ENCODE data around the gene OSBPL10.
A peak's percentile ranks its signal among the peaks of the same experiment; 100 is the strongest.

The OSBPL10 gene

DNA sequence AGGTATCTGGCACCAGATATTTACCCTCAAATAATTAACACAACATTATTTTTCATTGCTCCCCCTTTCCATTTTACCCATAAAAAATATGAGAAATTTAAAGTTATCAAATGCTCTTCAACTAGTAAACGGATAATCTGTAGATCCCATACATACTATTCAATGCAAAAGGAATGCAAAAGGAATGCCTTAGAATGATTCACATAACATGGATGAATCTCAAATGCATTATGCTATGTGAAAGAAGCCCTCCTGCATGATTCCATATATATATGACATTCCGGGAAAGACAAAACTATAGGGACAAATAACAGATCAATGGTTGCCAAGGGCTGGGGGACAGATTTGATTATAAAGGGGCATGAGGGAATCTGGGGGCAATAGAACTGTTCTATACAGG is 252.7 kb downstream of the OSBPL10 start:
- WGBS (ENCODE audit: extremely low coverage, insufficient coverage, insufficient read length): no CpG with 5 or more reads among the region's 2 CpGs
- no peak overlapping the region for H3K14ac ChIP-seq (ENCODE audit: low read length)
- no peaks in the 10 kb centered on the region for H3K9me3 ChIP-seq (ENCODE audit: insufficient read depth, low read depth, low read length)

GRCh38 chr3:31725976-31726375 is 255.1 kb downstream of the OSBPL10 start:
- Histone ChIP-seq H3K4me2 (ENCODE audit: low read length) (no peak overlapping the region), H4K12ac (ENCODE audit: low read depth, low read length) (no peak overlapping the region), H4K8ac (ENCODE audit: low read depth, low read length) (no peak overlapping the region), H3K18ac (ENCODE audit: low read length) (no peak overlapping the region), H3K79me1 (ENCODE audit: low read length) (peaks cover 2% of the 10 kb centered on the region), H3K9me3 (ENCODE audit: insufficient read depth, low read depth, low read length) (no peaks in the 10 kb centered on the region), H2BK5ac (ENCODE audit: low read depth, low read length, poor library complexity) (no peak overlapping the region), H3K4ac (ENCODE audit: low read depth, low read length) (no peak overlapping the region), H3K79me2 (ENCODE audit: control insufficient read depth, insufficient read depth, low read length, poor library complexity) (no peaks in the 10 kb centered on the region), H3K14ac (ENCODE audit: low read length) (no peak overlapping the region), H4K91ac (ENCODE audit: low read depth, low read length) (no peak overlapping the region), H3K4me1 (ENCODE audit: control insufficient read depth in 1 of 2, insufficient read depth in 2 of 2, low read length in 2 of 2) (peaks cover 0 to 2% of the 10 kb centered on the region in 2 experiments), H3K36me3 (ENCODE audit: control insufficient read depth in 1 of 2, insufficient read depth in 2 of 2, low read length in 2 of 2) (no peaks in the 10 kb centered on the region), H3K27me3 (ENCODE audit: insufficient read depth, low read length) (no peaks in the 10 kb centered on the region), H3K23ac (ENCODE audit: low read length) (no peak overlapping the region), H2BK120ac (ENCODE audit: insufficient read depth, low read length, poor library complexity) (no peak overlapping the region), H2AFZ (ENCODE audit: insufficient read depth, low read length, poor library complexity) (no peak overlapping the region), H3K27ac (ENCODE audit: low read depth, low read length) (no peak overlapping the region), H3K4me3 (ENCODE audit: low read depth, low read length) (no peak overlapping the region), H3K9ac (ENCODE audit: low read length) (no peak overlapping the region), H2AK5ac (ENCODE audit: low read length) (no peak overlapping the region), H2BK12ac (ENCODE audit: low read length) (no peak overlapping the region)
- peak; percentile 73 to 74 for DNase-seq
- WGBS (ENCODE audit: extremely low coverage, insufficient coverage, insufficient read length): no CpG with 5 or more reads among the region's 4 CpGs

More for the DNA sequence above, 252.7 kb downstream of the OSBPL10 start:
- H3K36me3 ChIP-seq (ENCODE audit: control insufficient read depth in 1 of 2, insufficient read depth in 2 of 2, low read length in 2 of 2): peaks cover 0 to 3% of the 10 kb centered on the region in 2 experiments
- H3K27me3 ChIP-seq (ENCODE audit: insufficient read depth, low read length): no peaks in the 10 kb centered on the region
- H4K91ac ChIP-seq (ENCODE audit: low read depth, low read length): no peak overlapping the region
- H3K18ac ChIP-seq (ENCODE audit: low read length): no peak overlapping the region
- H3K79me1 ChIP-seq (ENCODE audit: low read length): peaks cover 2% of the 10 kb centered on the region
- no peaks in the 10 kb centered on the region for H3K79me2 ChIP-seq (ENCODE audit: control insufficient read depth, insufficient read depth, low read length, poor library complexity)
- H3K4me2 ChIP-seq (ENCODE audit: low read length): no peak overlapping the region
- peak in 1 of 2 donors; percentile 37 for DNase-seq
- no peak overlapping the region for H3K23ac ChIP-seq (ENCODE audit: low read length)
- H3K9ac ChIP-seq (ENCODE audit: low read length): no peak overlapping the region
- no peak overlapping the region for H2BK5ac ChIP-seq (ENCODE audit: low read depth, low read length, poor library complexity)
- no peak overlapping the region for H2AFZ ChIP-seq (ENCODE audit: insufficient read depth, low read length, poor library complexity)
- H4K12ac ChIP-seq (ENCODE audit: low read depth, low read length): no peak overlapping the region
- no peak overlapping the region for H3K27ac ChIP-seq (ENCODE audit: low read depth, low read length)
- peaks cover 0 to 2% of the 10 kb centered on the region in 2 experiments for H3K4me1 ChIP-seq (ENCODE audit: control insufficient read depth in 1 of 2, insufficient read depth in 2 of 2, low read length in 2 of 2)
- H3K4ac ChIP-seq (ENCODE audit: low read depth, low read length): no peak overlapping the region
- no peak overlapping the region for H2AK5ac ChIP-seq (ENCODE audit: low read length)
- no peak overlapping the region for H3K4me3 ChIP-seq (ENCODE audit: low read depth, low read length)
- no peak overlapping the region for H2BK12ac ChIP-seq (ENCODE audit: low read length)
- no peak overlapping the region for H2BK120ac ChIP-seq (ENCODE audit: insufficient read depth, low read length, poor library complexity)
- no peak overlapping the region for H4K8ac ChIP-seq (ENCODE audit: low read depth, low read length)

GRCh38 chr3:31725568-31725967 is 255.5 kb downstream of the OSBPL10 start:
- peaks cover 0 to 2% of the 10 kb centered on the region in 2 experiments for H3K4me1 ChIP-seq (ENCODE audit: control insufficient read depth in 1 of 2, insufficient read depth in 2 of 2, low read length in 2 of 2)
- H3K27ac ChIP-seq (ENCODE audit: low read depth, low read length): no peak overlapping the region
- no peak overlapping the region for H3K9ac ChIP-seq (ENCODE audit: low read length)
- H3K23ac ChIP-seq (ENCODE audit: low read length): no peak overlapping the region
- H2BK12ac ChIP-seq (ENCODE audit: low read length): no peak overlapping the region
- no peaks in the 10 kb centered on the region for H3K9me3 ChIP-seq (ENCODE audit: insufficient read depth, low read depth, low read length)
- H3K27me3 ChIP-seq (ENCODE audit: insufficient read depth, low read length): no peaks in the 10 kb centered on the region
- H3K4me3 ChIP-seq (ENCODE audit: low read depth, low read length): no peak overlapping the region
- no peak overlapping the region for H3K4me2 ChIP-seq (ENCODE audit: low read length)
- H2AFZ ChIP-seq (ENCODE audit: insufficient read depth, low read length, poor library complexity): no peak overlapping the region
- no peak overlapping the region for H2AK5ac ChIP-seq (ENCODE audit: low read length)
- no peak overlapping the region for H3K18ac ChIP-seq (ENCODE audit: low read length)
- no peak overlapping the region for H4K91ac ChIP-seq (ENCODE audit: low read depth, low read length)
- H2BK120ac ChIP-seq (ENCODE audit: insufficient read depth, low read length, poor library complexity): no peak overlapping the region
- H4K12ac ChIP-seq (ENCODE audit: low read depth, low read length): no peak overlapping the region
- no peak overlapping the region for H3K14ac ChIP-seq (ENCODE audit: low read length)
- no peaks in the 10 kb centered on the region for H3K79me2 ChIP-seq (ENCODE audit: control insufficient read depth, insufficient read depth, low read length, poor library complexity)
- no peaks in the 10 kb centered on the region for H3K36me3 ChIP-seq (ENCODE audit: control insufficient read depth in 1 of 2, insufficient read depth in 2 of 2, low read length in 2 of 2)
- no CpG with 5 or more reads among the region's 6 CpGs for WGBS (ENCODE audit: extremely low coverage, insufficient coverage, insufficient read length)
- no peak overlapping the region for H4K8ac ChIP-seq (ENCODE audit: low read depth, low read length)
- no peak overlapping the region for H2BK5ac ChIP-seq (ENCODE audit: low read depth, low read length, poor library complexity)
- peaks cover 2% of the 10 kb centered on the region for H3K79me1 ChIP-seq (ENCODE audit: low read length)
- H3K4ac ChIP-seq (ENCODE audit: low read depth, low read length): no peak overlapping the region
- peak; percentile 61 to 86 for DNase-seq

DNA sequence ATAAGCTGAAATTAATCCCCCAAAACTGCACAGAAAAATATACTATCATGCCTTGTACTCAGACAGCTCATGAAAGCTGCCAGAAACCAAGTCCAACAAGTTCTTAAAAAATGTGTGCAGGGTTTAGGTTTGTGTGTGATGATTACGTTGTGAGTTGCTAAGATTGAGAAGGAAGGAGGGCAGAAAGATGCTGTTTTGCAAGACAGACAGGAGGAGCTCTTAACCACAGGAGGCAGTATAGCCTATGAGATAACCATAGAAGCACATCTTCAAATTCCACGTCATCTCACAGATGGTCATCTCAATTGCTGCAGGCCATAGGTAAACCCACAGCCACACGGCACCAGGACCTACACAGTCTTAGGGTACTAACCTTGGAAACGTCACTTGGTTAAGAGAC is 256.4 kb downstream of the OSBPL10 start:
- H3K79me1 ChIP-seq (ENCODE audit: low read length): peaks cover 2% of the 10 kb centered on the region
- H3K14ac ChIP-seq (ENCODE audit: low read length): no peak overlapping the region
- no peak overlapping the region for H2BK5ac ChIP-seq (ENCODE audit: low read depth, low read length, poor library complexity)
- no peaks in the 10 kb centered on the region for H3K27me3 ChIP-seq (ENCODE audit: insufficient read depth, low read length)
- H3K18ac ChIP-seq (ENCODE audit: low read length): no peak overlapping the region
- no peaks in the 10 kb centered on the region for H3K36me3 ChIP-seq (ENCODE audit: control insufficient read depth in 1 of 2, insufficient read depth in 2 of 2, low read length in 2 of 2)
- H3K4ac ChIP-seq (ENCODE audit: low read depth, low read length): no peak overlapping the region
- H2AK5ac ChIP-seq (ENCODE audit: low read length): no peak overlapping the region
- no peak overlapping the region for H2BK12ac ChIP-seq (ENCODE audit: low read length)
- H3K4me2 ChIP-seq (ENCODE audit: low read length): no peak overlapping the region
- H3K23ac ChIP-seq (ENCODE audit: low read length): no peak overlapping the region
- no peaks in the 10 kb centered on the region for H3K79me2 ChIP-seq (ENCODE audit: control insufficient read depth, insufficient read depth, low read length, poor library complexity)
- no peak overlapping the region for H4K91ac ChIP-seq (ENCODE audit: low read depth, low read length)
- H4K12ac ChIP-seq (ENCODE audit: low read depth, low read length): no peak overlapping the region
- no CpG with 5 or more reads among the region's 4 CpGs for WGBS (ENCODE audit: extremely low coverage, insufficient coverage, insufficient read length)
- H3K4me1 ChIP-seq (ENCODE audit: control insufficient read depth in 1 of 2, insufficient read depth in 2 of 2, low read length in 2 of 2): peaks cover 0 to 2% of the 10 kb centered on the region in 2 experiments
- DNase-seq: peak; percentile 90 to 94
- H3K27ac ChIP-seq (ENCODE audit: low read depth, low read length): no peak overlapping the region
- H3K9ac ChIP-seq (ENCODE audit: low read length): no peak overlapping the region
- no peak overlapping the region for H4K8ac ChIP-seq (ENCODE audit: low read depth, low read length)
- no peaks in the 10 kb centered on the region for H3K9me3 ChIP-seq (ENCODE audit: insufficient read depth, low read depth, low read length)
- no peak overlapping the region for H3K4me3 ChIP-seq (ENCODE audit: low read depth, low read length)
- H2BK120ac ChIP-seq (ENCODE audit: insufficient read depth, low read length, poor library complexity): no peak overlapping the region
- no peak overlapping the region for H2AFZ ChIP-seq (ENCODE audit: insufficient read depth, low read length, poor library complexity)
